Prostate gland (tissue), 2 donors: ENCODE measurements around the gene CHCHD3.

Source experiments
- POLR2A ChIP-seq: fragments of 450-650 bp; IDR thresholded peaks from one replicate; pipeline ENCODE4 v1.6.1; 2016; ENCODE audit warnings: antibody characterized with exemption, mild to moderate bottlenecking
- TF ChIP-seq, protein P1 (sequence below), 4 experiments: fragments of 200-600 bp in 2 of 4; fragments of 450-650 bp in 2 of 4; sonication (generic) in 2 of 4; IDR thresholded peaks; 1 replicate in 3 of 4; 2 replicates in 1 of 4; pipeline ENCODE4 v1.5.1; 2016 to 2019; ENCODE audit warnings: antibody characterized with exemption in 4 of 4, mild to moderate bottlenecking in 2 of 4, moderate library complexity in 2 of 4

DNA sequence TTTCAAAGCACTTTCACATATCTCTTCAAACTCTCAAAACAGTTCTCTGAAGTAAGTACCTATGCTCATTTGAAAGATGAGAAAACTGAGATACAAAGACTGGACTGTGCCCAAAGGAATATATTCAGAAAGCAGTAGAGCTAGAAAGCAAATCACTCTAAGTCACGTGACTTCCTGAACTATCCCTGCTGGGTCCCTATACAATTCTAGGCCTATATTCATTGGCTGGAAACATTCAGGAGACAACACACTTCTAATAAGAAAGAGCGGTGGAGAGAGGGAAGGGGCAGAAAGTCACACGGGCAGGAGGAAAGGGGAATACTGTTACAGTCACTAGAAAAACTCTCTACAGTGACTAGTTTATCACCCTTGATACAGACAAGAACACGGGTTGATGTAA is 140.0 kb downstream of the CHCHD3 start:
- no peak for TF ChIP-seq POLR2A
- TF ChIP-seq, protein P1, sequence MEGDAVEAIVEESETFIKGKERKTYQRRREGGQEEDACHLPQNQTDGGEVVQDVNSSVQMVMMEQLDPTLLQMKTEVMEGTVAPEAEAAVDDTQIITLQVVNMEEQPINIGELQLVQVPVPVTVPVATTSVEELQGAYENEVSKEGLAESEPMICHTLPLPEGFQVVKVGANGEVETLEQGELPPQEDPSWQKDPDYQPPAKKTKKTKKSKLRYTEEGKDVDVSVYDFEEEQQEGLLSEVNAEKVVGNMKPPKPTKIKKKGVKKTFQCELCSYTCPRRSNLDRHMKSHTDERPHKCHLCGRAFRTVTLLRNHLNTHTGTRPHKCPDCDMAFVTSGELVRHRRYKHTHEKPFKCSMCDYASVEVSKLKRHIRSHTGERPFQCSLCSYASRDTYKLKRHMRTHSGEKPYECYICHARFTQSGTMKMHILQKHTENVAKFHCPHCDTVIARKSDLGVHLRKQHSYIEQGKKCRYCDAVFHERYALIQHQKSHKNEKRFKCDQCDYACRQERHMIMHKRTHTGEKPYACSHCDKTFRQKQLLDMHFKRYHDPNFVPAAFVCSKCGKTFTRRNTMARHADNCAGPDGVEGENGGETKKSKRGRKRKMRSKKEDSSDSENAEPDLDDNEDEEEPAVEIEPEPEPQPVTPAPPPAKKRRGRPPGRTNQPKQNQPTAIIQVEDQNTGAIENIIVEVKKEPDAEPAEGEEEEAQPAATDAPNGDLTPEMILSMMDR (IDR thresholded peaks at IDR 0.05) = no peak
